Measurements from ENCODE around the gene MDFIC.

The MDFIC gene

GRCh38 chr7:115033917-115034459 is 112.1 kb downstream of the MDFIC start:
- TF ChIP-seq CTCF (IDR thresholded peaks at IDR 0.05; ENCODE audit: low read depth, low read length) = no peak
- no peak for DNase-seq (ENCODE audit: extremely low read depth, low read depth)

GRCh38 chr7:115034515-115034914 is 112.6 kb downstream of the MDFIC start:
- DNase-seq (ENCODE audit: extremely low read depth, low read depth) = no peak
- TF ChIP-seq CTCF (IDR thresholded peaks at IDR 0.05; ENCODE audit: low read depth, low read length) = no peak

- TF ChIP-seq CTCF (IDR thresholded peaks at IDR 0.05; ENCODE audit: low read depth, low read length) = no peak
- no peak for DNase-seq (ENCODE audit: extremely low read depth, low read depth)
These were observed 115.4 kb downstream of the MDFIC start for GRCh38 chr7:115037128-115037802.

GRCh38 chr7:115038158-115038557 is 116.3 kb downstream of the MDFIC start:
- TF ChIP-seq CTCF (IDR thresholded peaks at IDR 0.05; ENCODE audit: low read depth, low read length) = no peak

GRCh38 chr7:115040057-115040456 is 118.2 kb downstream of the MDFIC start:
- no peak for TF ChIP-seq CTCF (IDR thresholded peaks at IDR 0.05; ENCODE audit: low read depth, low read length)
- DNase-seq (ENCODE audit: extremely low read depth, low read depth) = no peak

More at GRCh38 chr7:115038158-115038557, 116.3 kb downstream of the MDFIC start:
- no peak for DNase-seq (ENCODE audit: extremely low read depth, low read depth)

- TF ChIP-seq CTCF (IDR thresholded peaks at IDR 0.05; ENCODE audit: low read depth, low read length) = no peak
- DNase-seq (ENCODE audit: extremely low read depth, low read depth) = no peak
These were observed 118.6 kb downstream of the MDFIC start for GRCh38 chr7:115040495-115040894.

- TF ChIP-seq CTCF (IDR thresholded peaks at IDR 0.05; ENCODE audit: low read depth, low read length) = no peak
- no peak for DNase-seq (ENCODE audit: extremely low read depth, low read depth)
These were observed 120.7 kb downstream of the MDFIC start for GRCh38 chr7:115042596-115042995.

Data from AG09319 (cell line).